DMS114 treated with DMSO at 0.1 percent for 48 hours (cell line): ENCODE measurements around the gene SARS2.
"Not testable (repeated sequence)": the region's sequence is repeated elsewhere in the genome, so short reads cannot be mapped to it uniquely, and the experiment has no call there.

Experiments
- DNase-seq: peaks from one replicate; lab custom pipeline; 2025; ENCODE audit not compliant: unreplicated experiment; lab: John Stamatoyannopoulos, UW

The SARS2 gene

GRCh38 chr19:38946229-38947010, 15.9 kb upstream of the SARS2 start:
- DNase-seq: no peak

GRCh38 chr19:38945562-38946228, 15.1 kb upstream of the SARS2 start:
- DNase-seq: no peak

- no peak for DNase-seq
Measured at GRCh38 chr19:38944981-38945506, 14.5 kb upstream of the SARS2 start.

GRCh38 chr19:38942471-38943181, 12.1 kb upstream of the SARS2 start:
- DNase-seq: no peak

GRCh38 chr19:38941979-38942378, 11.4 kb upstream of the SARS2 start:
- DNase-seq: no peak

- DNase-seq: not testable (repeated sequence)
Measured at GRCh38 chr19:38941466-38941865, 10.9 kb upstream of the SARS2 start.

- no peak for DNase-seq
Measured at GRCh38 chr19:38939957-38940356, 9.4 kb upstream of the SARS2 start.

- DNase-seq: no peak
Measured at GRCh38 chr19:38933544-38933943, 3.0 kb upstream of the SARS2 start.

GRCh38 chr19:38932425-38933179, 2.0 kb upstream of the SARS2 start:
- DNase-seq: peak; percentile 22

GRCh38 chr19:38931521-38931793, 894 bp upstream of the SARS2 start:
- no peak for DNase-seq

GRCh38 chr19:38930776-38931520, 385 bp upstream of the SARS2 start, which contains the start of gene MRPS12:
Gene MRPS12 (plus strand): TSS chr19:38930944. CDS start chr19:38931295, 351 bp downstream.
- peak; percentile 98 for DNase-seq

- DNase-seq: no peak
Measured at GRCh38 chr19:38928391-38929001, 2.1 kb downstream of the SARS2 start.

- no peak for DNase-seq
Measured at GRCh38 chr19:38924388-38924787, 6.2 kb downstream of the SARS2 start.

- no peak for DNase-seq
Measured at GRCh38 chr19:38922482-38922881, 8.1 kb downstream of the SARS2 start.

- no peak for DNase-seq
Measured at GRCh38 chr19:38921420-38922274, 8.9 kb downstream of the SARS2 start.

- DNase-seq: no peak
Measured at GRCh38 chr19:38920602-38921419, 9.8 kb downstream of the SARS2 start.

GRCh38 chr19:38919837-38920601, 10.5 kb downstream of the SARS2 start:
- DNase-seq: no peak
